Dedifferentiated amniotic fluid mesenchymal stem cell (primary cell): ENCODE measurements around the gene ELL.
"Not testable (repeated sequence)": the region's sequence is repeated elsewhere in the genome, so short reads cannot be mapped to it uniquely, and the experiment has no call there.

Source experiments
- DNase-seq: peaks from one replicate; pipeline ENCODE4 v3.0.0-alpha.2; 2016; ENCODE audit errors: extremely low spot score

The ELL gene

DNA sequence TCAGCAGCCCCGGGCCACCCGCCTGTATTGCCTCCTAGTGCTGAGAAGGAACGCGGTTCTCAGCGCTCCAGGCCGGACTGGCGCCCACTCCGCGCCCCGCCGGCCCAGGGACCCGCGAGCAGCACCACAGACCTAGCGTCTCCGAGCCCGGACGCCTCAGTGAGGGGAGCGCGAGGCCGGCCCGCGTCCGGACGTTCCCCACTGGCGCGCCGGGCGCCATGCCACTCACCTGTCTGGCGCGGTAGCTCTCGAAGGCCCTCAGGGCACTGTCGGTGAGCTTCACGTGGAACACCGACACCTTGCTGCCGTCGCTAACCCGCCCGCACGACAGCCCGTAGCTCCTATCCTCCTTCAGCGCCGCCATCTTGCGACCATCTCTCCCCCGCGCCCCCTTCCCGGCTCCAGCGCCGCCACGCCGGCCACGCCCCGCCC lies at the start of gene ELL:
Gene ELL (minus strand): TSS at position 379 of the 432 bp plus-strand sequence. CDS start 15 bp downstream, at position 364.
- no peak for DNase-seq

DNA sequence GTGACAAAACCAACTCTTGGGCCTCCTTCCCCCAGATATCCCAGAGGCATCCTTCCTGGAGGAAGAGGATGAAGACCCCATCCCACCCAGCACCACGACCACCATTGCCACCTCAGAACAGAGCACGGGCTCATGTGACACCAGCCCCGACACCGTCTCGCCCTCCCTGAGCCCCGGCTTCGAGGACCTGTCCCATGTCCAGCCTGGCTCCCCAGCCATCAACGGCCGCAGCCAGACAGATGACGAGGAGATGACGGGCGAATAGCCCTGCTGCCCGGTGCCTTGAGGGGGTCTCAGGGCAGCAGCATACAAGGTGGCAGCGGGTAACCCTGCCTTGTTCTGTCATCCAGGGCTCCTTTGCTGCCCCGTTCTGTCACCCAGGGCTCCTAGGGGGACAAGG lies 46.5 kb upstream of the ELL start:
- no peak for DNase-seq

DNA sequence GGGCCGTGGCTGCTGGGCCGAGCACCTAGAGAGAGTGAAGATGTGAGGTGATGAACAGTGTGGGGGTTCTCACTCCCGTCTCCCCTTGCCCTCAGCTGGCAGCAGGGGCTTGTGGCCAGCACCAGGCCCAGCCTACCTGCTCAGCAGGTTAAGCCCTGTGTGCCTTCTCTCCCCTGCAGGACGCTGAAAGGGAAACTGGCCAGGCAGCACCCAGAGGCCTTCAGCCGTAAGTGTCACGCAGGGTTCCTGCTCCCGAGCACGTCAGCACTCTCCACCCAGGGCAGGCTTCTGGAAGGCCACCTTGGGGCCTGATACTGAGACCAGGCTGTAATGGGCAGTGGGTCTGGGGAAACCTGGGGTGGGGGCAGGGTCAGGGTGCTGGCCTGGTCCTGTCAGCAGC lies 45.1 kb upstream of the ELL start:
- no peak for DNase-seq

DNA sequence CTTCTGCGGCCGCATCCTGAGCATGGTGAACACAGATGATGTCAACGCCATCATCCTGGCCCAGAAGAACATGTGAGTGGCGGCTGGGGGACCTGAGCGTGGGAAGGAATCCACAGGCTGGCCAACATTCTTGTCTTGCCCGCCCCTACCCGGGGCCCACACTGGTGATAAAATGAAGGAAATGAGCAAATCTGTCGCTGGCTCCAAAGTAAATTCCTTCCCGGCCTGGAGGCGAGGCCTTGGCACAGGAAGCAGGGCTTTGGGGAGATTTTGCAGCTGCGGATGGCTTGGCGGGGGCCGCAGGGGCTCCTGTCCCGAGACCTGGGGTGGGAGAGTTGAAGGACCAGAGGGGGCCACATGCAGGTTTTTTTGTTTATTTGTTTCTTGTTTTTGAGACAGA lies 40.2 kb upstream of the ELL start:
- no peak for DNase-seq

DNA sequence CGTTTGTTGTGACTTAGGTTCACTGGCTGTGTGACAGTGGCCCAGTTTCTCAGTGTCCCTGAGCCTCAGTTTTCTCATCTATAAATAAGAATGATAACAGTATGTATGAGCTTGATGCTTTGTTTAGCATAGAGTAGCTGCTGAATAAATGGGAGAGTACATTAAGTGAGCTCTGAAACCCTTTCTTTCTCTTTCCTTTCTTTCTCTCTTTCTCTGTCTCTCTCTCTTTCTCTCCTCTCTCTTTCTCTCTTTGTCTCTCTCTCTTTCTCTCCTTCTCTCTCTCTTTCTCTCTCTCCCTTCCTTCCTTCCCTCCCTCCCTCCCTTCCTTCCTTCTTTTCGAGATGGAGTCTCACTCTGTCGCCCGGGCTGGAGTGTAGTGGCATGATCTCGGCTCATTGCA lies 37.8 kb upstream of the ELL start:
- DNase-seq: no peak

DNA sequence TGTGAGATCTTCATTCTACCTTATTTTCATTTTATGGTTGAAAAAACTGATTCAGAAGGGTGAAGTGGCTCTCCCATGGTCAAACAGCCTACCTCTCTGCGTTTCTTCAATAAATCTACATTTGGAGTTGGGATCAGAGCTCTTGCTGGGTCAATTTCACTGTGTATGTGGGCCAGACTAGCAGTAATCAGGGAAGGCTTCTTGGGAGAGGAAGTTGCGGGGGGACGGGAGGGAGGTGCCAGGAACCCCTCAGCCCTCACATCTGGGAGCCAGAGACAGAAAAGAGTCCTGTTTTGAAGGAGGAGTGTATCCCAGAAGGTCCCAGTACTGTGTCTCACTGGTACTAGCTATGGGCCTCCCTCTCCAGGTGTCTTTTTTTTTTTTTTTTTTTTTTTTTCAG lies 36.7 kb upstream of the ELL start:
- DNase-seq: no peak

DNA sequence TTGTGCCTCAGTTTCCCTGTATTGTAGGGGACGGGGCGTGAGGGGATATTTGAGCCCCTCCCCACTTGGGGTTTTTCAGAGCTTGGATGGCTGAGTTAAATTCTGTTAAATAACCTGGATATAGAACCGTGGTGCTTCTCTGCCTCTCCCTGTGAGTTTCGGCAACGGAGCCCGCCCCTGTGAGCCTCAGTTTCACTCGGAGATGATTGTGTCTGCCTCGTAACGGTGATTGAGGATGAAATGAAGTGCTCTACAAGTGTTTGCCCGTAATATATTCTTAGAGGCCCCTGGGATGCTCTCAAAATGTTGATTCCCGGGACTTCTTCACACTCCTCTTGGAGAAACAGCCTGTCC lies 36.3 kb upstream of the ELL start:
- DNase-seq: no peak

DNA sequence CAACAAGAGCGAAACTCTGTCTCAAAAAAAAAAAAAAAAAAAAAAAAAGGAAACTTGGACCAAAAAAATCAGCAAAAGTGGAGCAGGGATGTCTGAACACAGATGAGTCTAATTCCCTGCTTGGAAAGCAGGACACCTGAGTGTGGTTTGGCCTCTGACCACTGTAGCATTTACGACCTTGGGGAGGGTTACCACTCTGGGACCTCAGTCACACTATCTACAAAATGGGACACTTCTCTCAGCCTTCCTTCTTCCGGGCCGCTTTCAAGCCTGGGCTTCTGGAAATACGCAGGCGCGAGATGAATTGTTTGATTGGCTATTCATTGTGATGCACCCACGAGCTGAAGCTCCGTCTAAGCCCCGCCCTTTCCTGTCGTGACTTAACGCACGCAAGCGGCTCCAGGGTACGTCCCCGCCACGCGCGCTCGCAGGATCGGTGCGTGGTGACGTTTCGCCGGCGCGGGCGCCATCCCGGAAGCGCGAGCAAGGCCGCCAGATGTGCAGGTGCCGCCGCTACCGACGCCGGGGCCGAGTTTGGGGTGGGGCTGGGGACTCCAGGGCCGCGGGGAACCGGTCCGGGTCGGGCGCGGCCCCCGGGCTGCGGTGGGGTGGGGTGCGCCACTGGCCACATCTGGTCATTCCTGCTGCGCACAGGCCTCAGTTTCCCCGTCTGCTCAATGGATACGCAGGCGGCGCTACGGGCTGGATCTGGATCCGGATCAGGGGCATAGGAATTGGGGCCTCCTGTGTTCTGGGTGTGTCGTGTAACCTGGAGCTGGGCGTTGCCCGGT lies 35.7 kb upstream of the ELL start, which contains the start of gene KXD1:
Gene KXD1 (plus strand): TSS at position 460 of the 791 bp plus-strand sequence. CDS start 4,187 bp downstream, outside the sequence.
- DNase-seq: peak; percentile 99

DNA sequence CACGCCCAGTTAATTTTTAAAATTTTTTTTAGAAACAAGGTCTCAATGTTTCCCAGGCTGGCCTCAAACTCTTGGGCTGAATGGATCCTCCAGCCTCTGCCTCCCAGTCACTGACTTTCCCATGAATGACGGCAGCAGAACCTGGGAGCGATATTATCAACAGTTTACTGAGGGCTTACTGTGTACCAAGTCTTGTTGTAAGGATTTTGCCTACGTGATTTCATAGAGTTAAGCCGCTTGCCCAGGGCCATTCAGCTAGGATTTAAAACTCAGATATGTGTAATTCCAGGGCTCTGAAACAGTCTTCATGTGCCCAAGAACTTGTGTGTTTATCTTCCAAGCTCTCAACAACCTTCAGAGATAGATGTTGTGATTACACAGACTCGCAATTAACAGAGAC lies 29.8 kb upstream of the ELL start:
- no peak for DNase-seq

DNA sequence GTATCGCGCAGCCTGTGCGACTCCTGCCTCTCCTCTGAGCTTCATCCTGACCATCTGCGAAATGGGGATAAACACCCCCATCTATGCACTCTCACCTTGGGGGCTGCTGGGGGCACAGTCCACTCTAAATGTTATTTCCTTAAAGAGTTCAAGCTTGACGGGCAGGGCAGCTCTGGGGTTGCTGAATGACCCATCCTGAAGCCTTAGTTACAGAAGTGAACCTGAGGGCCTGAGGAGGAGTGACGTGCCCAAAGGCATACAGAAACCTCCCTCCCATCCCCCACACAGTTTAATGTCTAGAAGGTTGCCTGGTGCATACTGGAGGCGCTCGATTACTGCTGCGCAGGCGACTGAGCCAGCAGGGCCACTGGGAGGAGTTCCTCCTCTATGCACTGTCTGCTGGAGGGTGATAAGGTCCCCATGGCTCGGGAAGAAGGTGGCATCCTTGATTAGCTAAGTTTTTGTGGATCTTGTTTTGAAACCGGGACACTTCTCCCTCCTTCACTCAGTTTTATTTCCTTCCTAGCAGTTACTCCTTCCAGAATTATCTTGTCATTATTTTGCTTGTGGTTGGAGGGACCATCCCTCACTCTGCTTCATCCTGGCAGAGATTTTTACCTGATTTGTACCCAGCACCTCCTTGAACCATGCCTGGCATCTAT lies 22.1 kb upstream of the ELL start:
- no peak for DNase-seq

DNA sequence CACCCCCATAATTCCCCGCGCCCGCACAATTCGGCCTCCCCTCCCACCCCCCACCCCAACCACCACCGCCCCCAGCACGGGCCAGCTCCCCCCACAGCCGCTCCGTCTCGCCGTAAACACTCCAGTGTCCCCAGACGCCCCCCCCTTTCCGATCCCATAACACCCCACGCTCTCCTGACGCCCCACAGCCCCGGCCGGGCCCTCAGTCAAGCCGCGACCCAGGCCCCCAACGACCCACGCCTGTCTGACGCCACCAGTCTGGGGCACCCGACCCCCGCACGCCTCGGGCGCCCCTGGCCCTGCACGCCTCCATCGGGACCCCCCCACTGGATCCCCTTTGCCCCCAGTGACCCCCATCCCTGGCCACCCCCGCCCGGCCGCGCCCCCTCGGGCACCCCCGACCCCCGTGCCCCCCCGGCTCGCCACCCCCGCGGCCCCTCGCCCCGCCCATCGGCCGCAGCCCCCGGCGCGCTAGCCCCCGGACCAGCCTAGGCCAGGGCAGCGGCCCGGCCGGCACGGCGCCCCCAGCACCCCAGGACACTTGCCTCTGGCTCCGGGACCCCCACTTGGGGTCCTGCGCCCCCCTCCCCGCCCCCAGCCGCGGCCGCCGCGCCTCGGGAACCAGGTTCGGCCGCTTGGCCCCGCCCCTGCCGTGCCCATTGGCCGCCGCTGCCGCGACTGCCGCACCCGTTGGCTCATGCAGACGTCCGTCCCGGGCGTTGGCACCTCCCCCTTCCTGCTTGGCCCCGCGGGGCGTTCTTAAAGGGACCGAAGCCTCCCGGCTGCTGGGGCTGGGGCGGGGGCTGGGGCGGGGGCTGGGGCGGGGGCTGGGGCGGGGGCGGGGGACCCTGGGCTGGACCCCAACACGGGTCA lies 21.3 kb upstream of the ELL start, which contains the start of gene FKBP8:
Gene FKBP8 (minus strand): TSS at position 633 of the 873 bp plus-strand sequence. CDS start 1,603 bp downstream, outside the sequence.
- peak; percentile 75 for DNase-seq

DNA sequence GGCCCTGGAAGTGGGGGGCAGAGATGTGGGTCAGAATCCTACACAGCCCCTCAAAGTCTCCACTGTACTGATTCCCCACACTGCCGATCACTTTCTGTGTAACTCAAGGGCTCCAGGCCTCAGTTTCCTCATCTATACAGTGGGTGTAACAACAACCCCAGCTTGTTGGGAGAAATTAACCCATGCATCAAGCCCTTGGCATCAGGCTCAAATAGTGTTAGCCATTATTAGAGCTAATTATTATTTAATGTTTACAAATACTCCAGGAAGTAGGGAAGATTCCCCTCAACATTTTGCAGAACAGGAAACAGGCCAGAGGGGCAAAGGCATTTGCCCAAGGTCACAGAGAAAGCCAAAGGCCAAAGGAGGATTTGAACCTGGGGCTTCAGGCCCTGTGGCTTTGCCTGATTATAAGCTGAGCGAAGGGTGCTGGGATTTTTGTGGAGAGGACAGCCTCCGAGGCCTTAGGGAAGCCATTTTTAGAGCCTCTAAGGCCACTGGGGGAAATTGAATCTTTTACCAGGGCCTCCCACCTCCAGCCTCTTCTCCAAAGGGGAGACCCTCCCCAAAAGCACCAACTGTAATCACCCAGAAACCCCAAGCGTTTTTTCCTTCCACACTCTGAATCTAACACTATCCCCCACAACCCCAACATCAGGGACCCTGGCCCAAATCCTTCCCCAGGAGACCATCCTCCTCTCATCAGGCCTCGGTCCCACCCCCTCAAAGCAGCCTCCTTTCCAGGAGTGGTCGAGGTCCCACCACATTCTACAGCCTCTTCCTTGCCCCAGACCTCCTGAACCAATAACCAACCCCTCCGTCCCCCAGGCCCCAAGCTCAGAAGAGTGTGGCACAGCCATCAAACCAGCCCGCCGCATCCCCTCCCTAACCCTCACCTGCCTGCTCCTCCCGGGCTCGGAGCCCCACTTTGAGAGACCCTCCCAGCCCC lies 20.4 kb upstream of the ELL start:
- no peak for DNase-seq

DNA sequence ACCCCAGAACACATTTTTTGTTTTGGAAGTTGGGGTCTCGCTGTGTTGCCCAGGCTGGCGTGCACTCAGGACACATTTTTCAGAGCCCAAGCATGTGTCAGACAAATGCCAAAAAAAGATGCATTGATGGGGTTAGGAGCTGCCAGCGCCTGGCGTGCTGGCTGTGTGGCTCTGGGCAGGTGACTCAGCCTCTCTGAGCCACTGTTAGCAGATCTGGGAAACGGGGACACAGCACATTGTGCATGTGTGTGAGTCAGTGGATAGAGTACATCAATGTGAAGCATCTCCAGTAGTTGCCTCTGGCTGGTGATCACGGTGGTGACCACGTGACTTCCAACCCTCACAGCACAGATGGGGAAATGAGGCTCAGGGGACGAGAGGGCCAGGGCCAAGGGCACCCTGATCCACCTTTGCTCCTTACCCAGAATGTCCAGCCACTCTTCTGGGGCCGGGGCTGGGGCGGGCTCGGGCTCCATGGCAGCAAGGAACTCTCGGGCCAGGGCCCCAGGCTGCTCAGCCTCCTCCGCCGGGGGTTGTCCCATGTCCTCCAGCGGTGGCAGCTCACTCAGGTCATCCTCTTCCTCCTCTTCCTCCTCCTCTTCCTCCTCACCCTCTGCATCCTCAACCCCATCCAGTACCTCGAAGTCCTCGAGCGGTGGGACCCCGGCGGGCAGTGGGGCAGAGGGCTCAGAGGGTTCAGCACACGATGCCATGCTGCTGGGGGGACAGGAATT lies 19.6 kb upstream of the ELL start:
- DNase-seq: no peak

DNA sequence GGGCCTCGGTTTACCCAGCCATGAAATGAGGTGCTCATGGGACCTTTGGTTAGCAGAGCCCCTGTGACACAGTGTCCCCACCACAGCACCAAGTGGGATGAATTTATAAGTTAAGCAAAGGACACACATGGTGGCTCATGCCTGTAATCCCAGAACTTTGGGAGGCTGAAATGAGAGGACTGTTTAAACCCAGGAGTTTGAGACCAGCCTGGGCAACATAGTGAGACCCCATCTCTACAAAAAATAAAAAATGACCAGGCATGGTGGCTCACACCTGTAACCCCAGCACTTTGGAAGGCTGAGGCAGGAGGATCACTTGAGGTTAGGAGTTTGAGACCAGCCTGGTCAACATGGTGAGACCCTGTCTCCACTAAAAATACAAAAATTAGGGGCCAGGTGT lies 18.3 kb upstream of the ELL start:
- not testable (repeated sequence) for DNase-seq

DNA sequence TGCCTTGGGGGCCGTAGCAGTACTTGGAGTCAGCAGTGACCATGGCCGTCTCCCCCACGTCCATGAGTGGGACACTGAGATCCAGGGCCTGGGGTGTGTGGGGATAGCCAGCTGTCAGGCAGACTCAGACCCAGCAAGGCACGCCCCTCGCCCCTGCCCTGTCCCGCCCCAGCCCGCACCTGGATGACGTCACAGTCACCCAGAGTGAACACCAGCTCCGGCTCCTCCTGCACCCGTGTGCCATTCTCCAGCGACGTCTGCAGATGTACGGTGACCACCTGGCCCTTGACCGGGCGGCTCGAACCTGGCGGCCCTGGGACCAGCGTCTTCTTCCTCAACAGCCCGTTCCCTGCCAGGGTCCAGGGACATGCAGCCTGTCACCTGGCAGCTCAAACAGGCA lies 17.5 kb upstream of the ELL start:
- no peak for DNase-seq

DNA sequence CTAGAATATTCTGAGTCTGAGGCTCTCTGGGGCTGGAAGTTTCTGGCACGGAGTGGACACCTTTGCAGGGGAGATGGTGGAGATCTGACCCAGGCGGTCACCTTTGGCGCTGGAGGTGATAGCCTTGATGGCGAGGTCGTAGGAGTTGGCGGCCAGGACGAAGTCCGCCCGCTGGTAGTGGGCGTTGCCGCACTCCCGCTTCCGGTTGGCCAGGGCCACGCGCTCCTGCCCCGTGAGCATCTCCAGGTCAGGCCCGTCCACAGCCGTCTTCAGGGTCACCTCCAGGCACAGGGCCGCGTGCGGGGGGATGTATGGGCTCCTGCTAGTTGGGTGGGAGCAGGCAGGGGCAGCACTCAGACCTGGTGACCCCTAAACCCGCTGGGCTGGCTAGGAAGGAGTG lies 16.2 kb upstream of the ELL start:
- DNase-seq: no peak

DNA sequence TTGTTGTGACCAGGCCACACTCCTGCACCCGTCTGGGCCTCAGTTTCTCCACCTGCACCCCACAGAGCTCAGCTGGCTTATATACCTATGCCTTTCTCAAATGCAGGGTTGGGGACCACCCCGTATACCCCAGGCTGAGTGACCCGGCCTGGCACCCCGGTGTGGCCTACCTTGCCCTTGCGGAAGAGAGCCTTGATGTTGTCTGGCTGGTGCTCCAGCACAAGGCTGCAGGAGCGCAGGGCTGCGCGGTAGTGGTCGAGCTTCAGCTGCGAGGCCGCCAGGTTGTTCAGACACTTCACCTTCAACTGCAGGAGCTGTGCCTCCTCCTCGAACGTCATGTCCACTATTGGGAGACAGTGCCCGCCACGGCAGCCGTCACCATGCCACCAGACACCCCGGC lies 15.6 kb upstream of the ELL start:
- no peak for DNase-seq

DNA sequence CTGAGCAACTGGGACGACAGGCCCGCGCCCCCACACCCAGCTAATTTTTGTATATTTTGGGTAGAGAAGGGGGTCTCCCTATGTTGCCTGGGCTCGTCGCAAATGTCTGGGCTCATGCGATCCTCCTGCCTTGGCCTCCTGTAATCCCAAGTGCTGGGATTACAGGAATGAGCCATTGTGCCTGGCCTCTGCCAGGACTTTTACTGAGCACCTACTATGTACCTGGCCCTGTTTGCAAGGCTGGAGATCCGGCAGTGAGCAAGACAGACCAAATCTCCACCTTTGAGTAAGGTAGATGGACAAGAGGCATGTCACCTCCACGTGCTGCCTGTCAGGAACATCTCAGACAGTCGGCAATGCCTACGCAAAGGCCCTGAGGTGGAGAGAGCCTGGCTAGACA lies 14.6 kb upstream of the ELL start:
- DNase-seq: no peak

DNA sequence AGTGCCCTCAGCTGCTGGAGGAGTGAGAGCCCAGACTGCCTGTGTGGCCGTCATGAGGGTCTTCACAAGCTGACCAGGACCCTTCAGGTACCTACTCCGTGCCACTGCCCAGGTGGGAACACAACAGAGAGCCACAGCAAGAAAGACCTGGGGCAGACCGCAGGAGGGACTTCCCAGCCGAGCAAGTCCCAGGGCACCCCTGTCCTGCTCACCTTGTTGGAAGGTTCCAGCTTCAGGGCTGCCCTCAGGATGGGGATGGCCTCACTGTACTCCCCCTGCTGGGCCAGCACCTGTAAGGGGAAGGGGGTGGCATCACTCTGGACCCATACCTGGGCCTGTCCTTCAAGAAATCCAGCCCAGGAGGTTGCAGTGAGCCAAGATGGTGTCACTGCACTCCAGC lies 11.2 kb upstream of the ELL start:
- DNase-seq: no peak

DNA sequence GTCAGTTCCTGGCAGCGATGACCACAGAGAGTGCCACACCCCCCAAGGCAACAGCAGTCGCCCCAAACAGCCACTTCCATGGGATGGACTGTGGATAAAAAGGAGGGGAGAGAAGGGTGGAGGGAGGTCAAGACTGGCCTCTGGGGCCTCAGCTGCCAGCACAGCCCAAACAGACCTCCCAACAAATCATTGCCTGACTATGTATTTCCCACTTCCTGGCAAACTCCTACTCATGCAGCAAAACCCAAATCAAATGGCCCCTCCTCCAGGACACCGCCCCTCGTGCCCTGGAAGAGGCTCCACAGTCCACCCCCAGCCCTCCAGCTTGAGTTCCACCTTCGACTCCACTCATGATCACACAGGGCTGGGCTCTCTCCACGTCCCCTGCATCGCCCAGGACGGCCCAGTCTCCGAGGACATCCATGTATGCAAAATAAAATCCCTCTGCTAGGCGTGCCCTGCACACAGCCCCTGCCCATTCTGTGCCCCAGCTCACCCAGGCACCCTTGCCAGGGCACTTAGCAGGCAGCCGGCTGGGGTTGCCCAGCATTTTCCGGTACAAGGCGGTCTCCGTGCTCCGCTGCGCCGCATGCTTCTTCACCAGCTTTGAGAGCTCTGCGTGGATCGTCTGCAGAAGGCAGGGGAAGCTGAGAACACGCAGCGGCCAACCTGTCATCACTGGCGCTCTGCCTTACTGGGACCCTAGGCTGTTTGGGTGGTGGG lies 10.5 kb upstream of the ELL start:
- DNase-seq: no peak
